Right kidney (tissue), 9 donors: ENCODE results near the gene SV2A.
"Not testable (repeated sequence)": the region's sequence is repeated elsewhere in the genome, so short reads cannot be mapped to it uniquely, and the experiment has no call there.

ENCODE experiments used
- DNase-seq: peaks from one replicate; pipeline ENCODE4 v3.0.0-alpha.2; 2016
- long read RNA-seq, 8 donors: transcript quantifications; one replicate each; lab custom pipeline, GENCODE V29; 2026

The SV2A gene, protein sequence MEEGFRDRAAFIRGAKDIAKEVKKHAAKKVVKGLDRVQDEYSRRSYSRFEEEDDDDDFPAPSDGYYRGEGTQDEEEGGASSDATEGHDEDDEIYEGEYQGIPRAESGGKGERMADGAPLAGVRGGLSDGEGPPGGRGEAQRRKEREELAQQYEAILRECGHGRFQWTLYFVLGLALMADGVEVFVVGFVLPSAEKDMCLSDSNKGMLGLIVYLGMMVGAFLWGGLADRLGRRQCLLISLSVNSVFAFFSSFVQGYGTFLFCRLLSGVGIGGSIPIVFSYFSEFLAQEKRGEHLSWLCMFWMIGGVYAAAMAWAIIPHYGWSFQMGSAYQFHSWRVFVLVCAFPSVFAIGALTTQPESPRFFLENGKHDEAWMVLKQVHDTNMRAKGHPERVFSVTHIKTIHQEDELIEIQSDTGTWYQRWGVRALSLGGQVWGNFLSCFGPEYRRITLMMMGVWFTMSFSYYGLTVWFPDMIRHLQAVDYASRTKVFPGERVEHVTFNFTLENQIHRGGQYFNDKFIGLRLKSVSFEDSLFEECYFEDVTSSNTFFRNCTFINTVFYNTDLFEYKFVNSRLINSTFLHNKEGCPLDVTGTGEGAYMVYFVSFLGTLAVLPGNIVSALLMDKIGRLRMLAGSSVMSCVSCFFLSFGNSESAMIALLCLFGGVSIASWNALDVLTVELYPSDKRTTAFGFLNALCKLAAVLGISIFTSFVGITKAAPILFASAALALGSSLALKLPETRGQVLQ
- long read RNA-seq, donor 1 = 0 reads
- long read RNA-seq, donor 2 = 0 reads
- long read RNA-seq, donor 3 = 0 reads
- long read RNA-seq, donor 4 = 0 reads
- long read RNA-seq, donor 5 = 0 reads
- long read RNA-seq, donor 6 = 0 reads
- long read RNA-seq, donor 7 = 0 reads
- long read RNA-seq, donor 8 = 0 reads

DNA sequence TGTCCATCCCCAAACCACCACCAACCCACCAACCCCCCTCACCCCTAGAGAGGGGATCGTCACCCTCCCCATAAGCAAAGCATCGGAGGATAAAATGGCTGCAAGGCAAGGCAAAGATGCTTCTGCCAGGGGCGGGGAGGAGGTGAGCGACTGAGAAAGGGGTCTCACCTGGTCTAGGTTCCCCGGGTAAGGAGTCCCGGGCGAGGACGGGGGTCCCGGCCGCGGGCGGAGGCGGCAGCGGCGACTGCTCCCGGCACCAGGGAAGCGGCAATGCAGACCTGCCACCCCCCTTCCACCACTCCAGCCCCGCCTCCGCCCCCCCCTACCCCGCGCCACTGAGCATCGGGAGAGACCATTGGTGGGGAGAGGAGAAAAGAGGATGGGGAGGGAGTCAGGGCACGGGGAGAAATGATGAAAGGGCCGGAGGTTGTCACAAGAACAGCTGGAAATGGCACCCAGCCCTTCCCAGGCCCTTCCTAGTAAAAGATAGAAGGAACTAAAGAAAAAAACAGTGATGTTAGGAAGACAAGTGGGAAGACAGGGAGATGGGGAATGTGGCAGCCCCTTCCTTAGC, at the start of gene SV2A:
TSS of gene SV2A (minus strand) at position 274 of the 574 bp plus-strand sequence. CDS start 4,004 bp downstream, outside the sequence.
- peak; percentile 61 for DNase-seq

DNA sequence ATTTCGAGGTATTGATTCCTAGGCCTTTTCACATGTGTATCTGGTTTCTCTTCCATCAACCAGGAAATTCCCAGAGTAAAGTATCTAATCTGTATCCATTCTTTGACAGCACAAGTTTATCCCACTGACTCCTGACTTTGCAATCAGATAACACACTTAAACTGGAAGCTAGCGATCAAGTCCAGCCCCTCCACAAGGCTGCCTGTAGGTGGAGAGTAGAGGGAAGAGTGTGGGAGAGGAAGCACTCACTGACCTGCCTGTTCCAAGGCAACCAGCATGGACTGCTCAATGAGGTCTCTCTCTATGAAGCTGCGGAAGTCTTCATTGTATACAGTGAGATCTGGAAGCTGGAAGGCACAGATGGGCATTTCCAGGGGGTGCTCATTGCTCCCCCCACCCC, 49.4 kb upstream of the SV2A start:
- no peak for DNase-seq

DNA sequence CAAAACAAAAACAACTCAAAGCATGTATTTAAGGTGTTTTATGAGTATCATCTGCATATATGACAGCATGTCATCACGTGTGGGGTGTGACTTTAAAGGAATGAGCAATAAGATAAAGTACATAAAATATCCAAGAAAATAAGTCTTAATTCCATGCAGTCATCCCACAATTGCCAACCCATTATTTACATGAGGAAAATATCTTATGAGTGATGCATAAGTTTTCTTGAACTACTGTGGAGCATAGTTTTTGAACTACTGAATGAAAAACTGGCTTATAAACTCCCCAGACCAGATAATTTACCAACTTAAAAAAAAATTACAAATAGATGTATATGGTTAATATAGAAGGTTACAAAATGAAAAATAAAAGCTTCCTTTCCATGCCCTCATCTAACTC, 48.8 kb upstream of the SV2A start:
- DNase-seq = no peak

DNA sequence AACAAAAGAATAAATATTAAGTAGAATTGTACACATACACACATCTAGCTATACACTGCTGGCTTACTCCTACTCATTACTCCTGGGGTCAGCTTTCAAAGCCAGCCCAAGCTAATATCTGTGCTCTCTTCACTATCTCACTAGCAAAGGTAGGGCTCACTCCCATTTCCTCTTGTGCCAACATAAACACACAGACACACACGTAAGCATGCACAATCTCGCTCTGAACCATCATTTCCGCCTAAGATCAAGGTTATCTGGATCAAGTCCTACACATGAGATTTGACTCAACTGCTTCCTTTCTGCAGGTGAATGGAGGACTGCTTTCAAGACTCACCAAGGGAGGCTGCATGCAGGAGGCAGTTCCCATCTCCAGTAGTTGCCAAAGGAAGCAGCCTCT, 47.8 kb upstream of the SV2A start:
- DNase-seq = no peak

DNA sequence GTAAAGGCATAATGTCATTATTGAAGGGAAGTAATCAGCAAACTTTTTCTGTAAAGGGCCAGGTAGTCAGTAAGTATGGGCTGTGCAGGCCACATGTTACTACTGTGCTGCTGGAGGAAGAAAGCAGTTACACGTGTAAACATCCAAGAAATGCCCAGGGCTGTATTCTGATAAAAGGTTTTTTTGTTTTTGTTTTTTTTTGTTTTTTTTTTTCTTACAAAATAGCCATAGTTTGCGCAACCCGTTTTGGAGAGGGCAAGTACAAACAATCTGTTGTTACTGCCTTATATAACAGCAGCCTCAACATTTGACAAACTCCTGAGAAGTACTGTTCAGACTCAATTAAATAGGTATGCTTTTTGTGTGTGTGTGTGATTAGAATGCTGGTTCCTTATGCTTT, 45.7 kb upstream of the SV2A start:
- DNase-seq = no peak

DNA sequence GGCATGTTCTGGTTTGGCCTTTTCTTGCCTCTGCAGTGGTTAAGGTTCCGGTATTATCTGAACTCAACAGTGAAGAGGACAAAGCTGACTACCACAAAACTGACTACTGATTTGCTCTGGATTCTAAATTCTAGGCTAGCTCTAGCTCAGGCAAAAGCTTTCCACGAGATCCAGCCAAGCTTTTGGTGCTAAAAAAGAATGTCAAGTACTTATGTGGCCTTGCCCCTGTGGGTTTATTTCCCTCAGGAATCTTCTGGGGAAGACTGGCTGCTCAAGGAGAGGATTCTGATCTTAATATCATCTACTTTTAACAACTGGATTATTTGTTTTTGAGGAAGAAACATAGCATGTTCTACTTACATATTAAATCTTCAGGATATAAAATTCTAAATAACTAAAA, 45.1 kb upstream of the SV2A start:
- DNase-seq = no peak

DNA sequence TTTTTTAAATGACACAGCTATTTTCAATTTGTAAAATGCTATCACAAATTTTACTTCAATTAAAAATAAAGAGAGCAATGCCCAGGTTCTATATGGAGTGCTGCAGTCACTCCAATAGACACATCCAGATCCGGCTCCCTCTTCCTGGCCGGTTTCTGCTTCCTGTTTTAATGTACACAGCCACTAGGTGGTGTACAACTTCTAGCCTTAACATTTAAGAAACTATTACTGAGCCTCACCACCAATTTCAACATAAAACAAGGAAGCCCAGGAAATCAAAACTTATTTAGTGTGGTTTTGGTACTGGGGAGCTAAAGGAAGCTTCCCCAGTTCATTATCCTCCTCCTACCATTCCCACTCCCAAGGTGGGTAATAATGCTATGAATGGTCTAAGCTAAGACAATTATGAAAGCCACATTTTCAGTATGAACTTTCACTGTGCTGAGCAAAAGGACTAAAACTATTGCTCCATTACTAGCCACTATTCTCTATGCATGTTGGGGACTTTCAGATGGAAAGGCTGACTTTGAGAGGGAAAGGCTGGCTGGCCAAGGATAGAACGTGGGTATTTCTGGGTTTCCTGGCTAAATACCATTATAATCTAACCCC, 44.5 kb upstream of the SV2A start:
- peak; percentile 36 for DNase-seq

DNA sequence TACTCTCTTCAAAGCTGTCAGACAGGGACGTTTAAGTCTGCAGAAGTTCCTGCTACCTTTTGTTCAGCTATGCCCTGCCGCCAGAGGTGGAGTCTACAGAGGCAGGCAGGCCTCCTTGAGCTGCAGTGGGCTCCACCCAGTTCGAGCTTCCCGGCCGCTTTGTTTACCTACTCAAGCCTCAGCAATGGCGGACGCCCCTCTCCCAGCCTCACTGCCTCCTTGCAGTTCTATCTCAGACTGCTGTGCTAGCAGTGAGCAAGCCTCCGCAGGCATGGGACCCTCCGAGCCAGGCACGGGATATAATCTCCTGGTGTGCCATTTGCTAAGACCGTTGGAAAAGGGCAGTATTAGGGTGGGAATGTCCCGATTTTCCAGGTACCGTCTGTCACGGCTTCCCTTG, 39.9 kb upstream of the SV2A start:
- not testable (repeated sequence) for DNase-seq

DNA sequence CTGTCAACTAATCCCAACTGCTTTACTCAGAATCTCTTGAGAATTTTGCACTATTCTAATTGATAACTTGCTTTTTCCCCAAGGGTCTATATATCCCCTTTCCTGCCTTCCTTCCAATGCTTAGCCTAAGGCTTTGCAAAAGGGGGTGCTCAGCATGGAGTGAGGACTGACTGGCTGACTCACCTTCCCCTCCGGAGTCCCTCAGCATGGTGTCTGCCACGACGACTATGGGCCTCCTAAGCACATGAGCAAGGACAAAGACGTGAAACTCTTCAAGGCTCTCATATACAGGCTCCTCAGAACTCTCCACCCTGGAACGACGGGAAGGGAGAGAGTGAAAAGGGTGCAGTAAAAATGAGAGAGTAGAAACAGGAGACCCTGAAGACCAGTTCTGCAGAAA, 32.3 kb upstream of the SV2A start:
- no peak for DNase-seq

DNA sequence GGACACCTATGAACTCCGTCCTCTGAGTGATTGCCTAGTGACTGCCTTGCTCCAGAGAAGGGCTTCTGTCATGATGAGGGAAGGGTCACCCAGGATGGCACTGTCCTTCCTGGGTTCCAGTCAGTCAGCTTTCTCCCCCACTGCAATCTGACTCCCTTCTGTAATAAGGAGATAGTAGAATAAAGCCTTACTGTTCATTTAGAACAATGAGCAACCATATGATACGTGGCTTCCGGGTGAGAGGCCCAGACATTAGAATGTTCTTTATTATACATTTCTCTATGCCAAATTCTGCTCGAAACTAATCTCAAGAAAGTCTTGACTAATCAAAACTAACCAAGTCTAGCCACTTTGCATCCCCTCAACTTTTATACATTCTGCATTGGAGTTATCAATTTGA, 27.6 kb upstream of the SV2A start:
- DNase-seq = no peak

DNA sequence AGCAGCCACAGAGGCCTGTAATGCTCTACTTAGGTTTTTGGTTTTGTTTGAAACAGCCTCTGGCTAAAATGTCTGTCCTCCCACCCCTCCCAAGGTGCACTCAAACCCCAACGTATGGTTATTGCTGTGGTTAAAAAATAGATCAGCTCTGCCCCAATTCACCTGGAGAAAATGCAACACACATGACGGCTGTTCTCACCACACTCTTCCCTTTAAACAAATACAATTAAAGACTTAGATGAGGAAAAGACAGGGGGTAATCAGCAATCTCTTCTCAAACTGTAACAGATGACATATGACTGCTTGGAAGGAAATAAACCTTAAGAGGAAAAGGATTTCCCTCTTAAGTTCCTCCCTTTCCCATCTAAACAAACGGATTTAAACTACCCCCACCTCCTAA, 25.2 kb upstream of the SV2A start:
- no peak for DNase-seq

DNA sequence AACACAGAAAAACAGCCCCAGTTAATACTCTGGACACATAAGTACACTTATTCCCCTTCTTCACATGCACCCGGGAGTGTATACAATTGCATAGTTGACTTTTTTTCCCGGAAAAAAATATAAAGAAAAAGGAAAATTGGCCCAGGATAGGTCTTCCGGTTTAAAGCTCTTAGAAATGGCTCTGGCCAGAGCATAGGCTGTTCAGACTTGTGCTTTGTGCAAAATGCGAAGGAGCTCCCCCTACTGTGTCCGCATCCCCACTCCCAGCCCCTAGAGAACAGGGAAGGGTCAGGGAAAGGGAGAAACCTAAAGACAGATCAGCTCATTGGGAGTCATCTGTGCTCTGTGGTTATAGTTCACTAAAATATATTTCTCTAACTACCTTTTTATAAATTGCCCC, 24.6 kb upstream of the SV2A start:
- peak; percentile 14 for DNase-seq

DNA sequence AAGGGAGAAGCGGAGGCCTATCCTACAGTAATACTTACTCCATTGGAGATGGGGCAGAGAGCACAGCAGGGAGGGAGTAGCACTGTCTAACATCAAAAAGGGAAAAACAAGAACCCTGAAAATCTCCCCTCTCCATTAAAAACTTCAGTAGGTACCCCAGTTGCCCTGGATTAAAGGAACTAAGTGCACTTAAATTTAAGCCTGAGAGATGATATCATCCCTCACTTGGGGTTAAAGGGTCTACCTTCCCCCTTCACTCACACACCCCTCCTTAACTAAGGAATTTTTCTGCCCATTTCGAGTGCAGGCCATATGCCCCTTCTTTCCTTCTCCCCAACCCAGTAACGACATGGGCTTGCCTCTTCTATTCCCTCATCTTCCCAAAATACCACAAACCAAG, 22.8 kb upstream of the SV2A start:
- DNase-seq = no peak

DNA sequence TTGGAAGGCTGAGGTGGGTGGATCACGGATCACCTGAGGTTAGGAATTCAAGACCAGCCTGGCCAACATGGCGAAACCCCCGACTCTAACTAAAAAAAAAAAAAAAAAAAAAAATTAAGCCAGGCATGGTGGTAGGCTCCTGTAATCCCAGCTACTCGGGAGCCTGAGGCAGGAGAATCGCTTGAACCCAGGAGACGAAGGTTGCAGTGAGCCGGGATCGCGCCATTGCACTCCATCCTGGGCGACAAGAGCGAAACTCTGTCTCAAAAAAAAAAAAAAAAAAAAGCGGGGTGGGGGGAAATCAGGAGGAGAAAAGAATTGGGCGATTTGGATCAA, 21.0 kb upstream of the SV2A start:
- DNase-seq = not testable (repeated sequence)

DNA sequence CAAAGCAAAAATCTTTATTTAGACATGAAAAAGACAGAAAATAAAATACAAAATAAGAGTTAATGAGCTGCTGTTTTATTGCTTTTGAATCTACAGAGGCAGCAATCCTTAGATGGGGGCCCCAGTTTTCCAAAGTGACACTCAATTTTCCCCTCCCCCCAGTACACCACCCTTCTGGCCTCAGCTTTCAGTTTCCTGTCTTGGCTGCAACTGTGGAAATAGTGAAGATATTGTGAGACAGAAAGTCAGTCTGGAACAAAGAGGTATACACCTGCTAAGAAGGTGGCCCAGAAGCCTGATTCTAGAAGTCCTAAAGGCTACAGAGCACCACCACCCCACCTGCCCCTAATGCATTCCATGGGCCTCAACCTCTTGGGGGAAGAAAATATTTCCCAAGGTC, 20.1 kb upstream of the SV2A start:
- no peak for DNase-seq

DNA sequence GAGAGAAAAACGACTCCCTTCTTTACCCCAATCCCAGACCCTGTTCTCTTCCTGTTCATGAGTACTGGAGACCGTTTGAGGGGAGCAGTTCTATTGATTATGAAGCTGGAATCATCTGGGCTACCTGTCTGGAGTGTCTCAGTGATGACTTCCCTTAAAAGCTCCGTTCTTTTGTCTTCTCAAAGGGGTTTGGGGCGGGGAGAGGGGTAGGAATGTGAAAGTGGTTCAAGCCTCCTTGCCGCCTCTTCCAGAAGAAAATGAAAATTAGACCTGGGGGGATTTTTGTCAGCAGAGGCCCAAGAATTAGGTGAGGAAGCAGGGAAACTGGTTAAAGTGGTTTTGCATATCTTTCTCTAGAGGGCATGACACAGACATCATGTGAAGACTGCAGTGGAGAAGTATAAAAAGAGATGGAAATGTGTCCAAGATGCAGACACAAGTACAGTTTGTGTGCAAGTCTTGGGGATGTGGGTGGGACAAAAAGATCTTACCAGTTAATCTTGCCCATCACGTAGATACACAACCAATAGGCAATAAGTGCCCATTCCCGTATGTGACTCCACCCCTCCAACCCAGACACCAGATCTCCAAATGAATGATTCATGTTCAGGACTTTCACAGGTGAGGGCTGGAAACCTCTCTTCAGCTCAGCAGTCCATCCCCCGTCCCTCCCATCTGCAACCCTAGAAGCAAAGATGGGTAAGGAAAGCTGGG, 19.5 kb upstream of the SV2A start:
- DNase-seq = peak; percentile 54

DNA sequence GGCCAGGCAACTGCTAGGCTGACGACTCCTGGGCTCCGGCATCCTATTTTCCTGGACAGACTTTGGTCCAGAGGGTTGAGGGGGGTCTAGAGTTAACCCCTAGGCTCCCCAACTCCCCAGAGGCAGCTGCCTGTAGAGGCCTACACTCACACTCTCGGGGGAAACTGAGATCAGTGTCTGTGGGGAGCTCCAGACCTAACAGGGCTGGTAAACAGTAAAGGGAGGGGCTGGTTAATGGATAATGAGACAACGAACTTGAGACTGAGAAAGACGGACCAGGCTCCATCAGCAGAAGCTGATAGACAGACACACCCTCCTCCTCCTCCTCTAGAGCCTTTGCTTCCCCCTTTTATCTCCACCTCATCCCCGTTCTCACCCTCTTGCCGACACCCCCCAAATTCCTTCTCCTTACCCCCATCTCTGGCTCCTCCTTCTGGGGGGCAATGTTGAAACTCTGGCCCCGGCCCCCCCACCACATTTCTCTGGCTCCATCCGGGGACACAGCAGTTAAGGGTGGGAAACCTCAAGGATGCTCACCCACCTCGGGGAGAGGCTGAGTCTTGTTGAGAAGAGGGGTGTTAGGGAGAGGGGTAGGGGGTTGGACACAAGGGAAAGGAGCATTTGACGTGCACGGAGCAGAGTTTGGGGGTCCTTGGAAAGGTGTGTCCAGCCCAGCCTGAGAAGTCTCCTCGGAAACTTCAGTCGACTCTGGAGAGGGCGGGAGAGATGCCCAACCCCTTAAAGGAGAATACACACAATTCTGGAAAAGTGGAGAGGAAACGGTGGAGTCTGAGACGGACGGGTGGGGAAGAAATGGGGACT, 18.7 kb upstream of the SV2A start, which contains the start of gene MTMR11:
TSS of gene MTMR11 (minus strand) at position 710 of the 822 bp plus-strand sequence. CDS start at position 478, 232 bp downstream.
- peak; percentile 57 for DNase-seq

DNA sequence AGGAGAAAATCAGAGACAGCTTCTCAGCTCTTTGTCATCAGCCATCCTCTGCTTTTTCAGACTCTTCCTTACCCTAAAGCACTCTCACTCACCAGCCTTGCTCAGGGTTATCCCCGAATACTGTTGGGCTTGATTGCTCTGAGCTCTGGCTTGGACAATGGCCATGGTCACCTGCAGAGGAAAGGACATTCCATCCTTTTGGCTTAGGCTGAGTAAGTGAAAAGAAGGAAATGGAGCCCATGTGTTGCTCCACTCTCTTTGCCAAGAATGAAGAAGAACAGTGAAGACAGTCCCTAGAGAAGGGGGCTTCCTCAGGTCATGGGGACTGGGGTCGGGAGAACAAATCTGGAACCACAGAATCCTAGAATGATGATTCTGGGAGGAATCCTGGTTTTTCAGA, 16.7 kb upstream of the SV2A start:
- no peak for DNase-seq

DNA sequence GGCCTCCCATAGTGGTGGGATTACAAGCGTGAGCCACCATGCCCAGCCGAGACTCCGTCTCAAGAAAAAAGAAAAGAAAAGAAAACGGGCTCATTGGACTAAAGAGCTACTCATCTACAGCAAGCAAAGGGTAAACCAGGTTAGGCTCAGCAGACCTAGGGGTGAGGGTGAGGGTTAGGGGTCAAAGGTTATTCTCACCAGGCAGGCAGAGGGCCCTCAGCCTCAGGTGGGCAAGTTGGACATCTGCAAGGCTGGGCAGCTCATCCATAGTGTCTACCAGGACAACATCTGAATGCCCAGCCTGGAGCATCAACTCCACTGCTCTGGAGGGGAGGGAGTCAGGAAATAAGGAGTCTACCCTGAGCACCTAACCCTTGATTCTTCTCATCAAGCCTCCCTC, 15.6 kb upstream of the SV2A start:
- DNase-seq = no peak

DNA sequence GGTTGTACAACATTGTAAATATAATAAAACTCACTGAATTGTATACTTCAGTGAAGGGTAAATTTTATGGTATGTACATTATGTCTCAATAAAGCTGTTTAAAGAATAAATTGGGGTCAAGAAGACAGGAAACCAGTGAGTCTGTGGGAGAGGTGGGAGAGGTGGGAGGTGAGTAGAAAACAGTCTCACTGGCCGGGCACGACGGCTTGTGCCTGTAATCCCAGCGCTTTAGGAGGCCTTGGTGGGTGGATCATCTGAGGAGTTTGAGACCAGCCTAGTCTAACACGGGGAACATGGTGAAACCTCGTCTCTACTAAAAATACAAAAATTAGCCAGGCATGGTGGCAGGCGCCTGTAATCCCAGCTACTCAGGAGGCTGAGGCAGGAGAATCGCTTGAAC, 14.8 kb upstream of the SV2A start:
- no peak for DNase-seq

DNA sequence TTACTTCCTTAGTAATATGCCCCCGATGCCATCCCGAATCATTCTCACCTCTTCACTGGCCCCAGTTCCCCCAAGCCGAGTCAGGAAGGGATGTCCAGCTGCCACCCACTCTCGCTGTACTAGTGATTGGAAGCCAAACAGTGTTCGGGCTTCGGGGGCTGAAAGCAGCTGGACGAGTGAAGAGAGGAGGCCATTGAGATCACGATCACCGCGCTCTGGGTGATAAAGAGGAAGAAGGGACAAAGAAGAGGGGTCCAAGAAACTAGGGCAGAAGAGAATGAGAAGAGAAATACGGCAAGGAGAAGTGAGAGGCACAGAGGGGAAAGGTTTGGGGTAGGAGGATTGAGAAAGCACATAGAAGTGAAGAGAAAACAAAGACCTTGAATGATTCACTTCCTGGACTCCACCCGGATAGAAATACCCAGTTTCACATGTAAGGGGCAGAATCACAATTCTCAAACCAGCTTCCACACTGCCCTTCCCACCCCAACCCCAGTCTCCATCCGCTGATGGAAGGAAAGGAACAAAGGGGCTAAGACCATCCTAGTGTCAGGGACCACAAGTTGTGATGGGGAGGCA, 13.7 kb upstream of the SV2A start:
- DNase-seq = no peak
